Stimulated activated naive CD8-positive, alpha-beta T cell treated with anti-CD3 and anti-CD28 coated beads, Interleukin-15, Interleukin-2, amounts not matched to agents 100 ng/mL and 50 ng/mL, for 24 hours (primary cell): Measurements from ENCODE around the gene GPC6.
A peak's percentile ranks its signal among the peaks of the same experiment; 100 is the strongest.

Experiments used
- H3K27ac Mint-ChIP-seq: one replicate; pipeline ENCODE4 v1.8.0; 2021; ENCODE audit warnings: mild to moderate bottlenecking, mixed read lengths
- H3K27me3 Mint-ChIP-seq: one replicate; pipeline ENCODE4 v1.8.0; 2021; ENCODE audit warnings: mixed read lengths
- H3K36me3 Mint-ChIP-seq: one replicate; pipeline ENCODE4 v1.8.0; 2021; ENCODE audit warnings: low read depth, mixed read lengths
- H3K4me1 Mint-ChIP-seq: one replicate; pipeline ENCODE4 v1.8.0; 2021; ENCODE audit warnings: low read depth, mixed read lengths
- H3K4me3 Mint-ChIP-seq: one replicate; pipeline ENCODE4 v1.8.0; 2021; ENCODE audit warnings: mild to moderate bottlenecking, mixed read lengths
- H3K9me3 Mint-ChIP-seq: one replicate; pipeline ENCODE4 v1.8.0; 2021; ENCODE audit warnings: mixed read lengths

The GPC6 gene

DNA sequence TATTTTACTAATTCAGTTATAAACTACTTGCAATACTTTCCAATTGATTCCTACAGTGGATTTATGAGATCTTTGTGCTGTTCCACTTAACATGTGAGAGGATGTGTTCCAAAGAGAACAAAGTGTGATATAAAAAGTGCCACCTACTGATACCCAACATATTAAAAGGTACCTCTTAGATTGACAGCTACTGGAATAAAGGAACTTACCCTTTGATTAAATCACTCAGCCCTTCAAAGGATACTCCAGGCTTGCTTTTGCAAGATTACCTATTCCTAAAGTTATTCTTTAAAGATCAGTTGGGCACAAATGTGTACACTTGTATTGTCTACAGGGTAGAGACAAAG lies 1187.0 kb downstream of the GPC6 start:
- H3K27me3 Mint-ChIP-seq, result no peaks in the 10 kb centered on the region
- H3K4me3 Mint-ChIP-seq, result no peak overlapping the region
- H3K9me3 Mint-ChIP-seq, result peaks cover 9% of the 10 kb centered on the region
- H3K36me3 Mint-ChIP-seq, result peaks cover 14% of the 10 kb centered on the region
- no peak overlapping the region for H3K27ac Mint-ChIP-seq
- H3K4me1 Mint-ChIP-seq, result peaks cover 42% of the 10 kb centered on the region

DNA sequence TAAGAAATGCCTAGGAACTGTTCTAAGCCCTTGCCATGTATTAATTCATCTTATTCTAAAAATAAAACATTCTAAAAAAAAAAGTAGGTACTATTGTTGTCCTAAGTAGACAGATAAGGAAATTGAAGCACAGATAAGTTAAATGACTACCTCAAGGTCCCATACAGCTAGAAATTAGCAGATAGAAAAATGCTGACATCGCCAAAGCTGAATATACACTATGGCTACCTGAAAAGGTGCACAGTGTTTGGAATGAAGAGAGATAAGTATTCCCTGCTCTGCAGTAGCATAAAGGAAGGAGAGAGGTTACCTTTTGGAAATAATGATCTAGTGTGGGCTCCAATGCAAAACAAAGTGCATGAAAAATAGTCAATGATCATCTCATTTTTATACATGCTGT lies 1187.5 kb downstream of the GPC6 start:
- Mint-ChIP-seq H3K9me3 (peaks cover 9% of the 10 kb centered on the region), H3K27me3 (no peaks in the 10 kb centered on the region), H3K4me3 (no peak overlapping the region), H3K36me3 (peaks cover 14% of the 10 kb centered on the region), H3K4me1 (peaks cover 47% of the 10 kb centered on the region), H3K27ac (no peak overlapping the region)

DNA sequence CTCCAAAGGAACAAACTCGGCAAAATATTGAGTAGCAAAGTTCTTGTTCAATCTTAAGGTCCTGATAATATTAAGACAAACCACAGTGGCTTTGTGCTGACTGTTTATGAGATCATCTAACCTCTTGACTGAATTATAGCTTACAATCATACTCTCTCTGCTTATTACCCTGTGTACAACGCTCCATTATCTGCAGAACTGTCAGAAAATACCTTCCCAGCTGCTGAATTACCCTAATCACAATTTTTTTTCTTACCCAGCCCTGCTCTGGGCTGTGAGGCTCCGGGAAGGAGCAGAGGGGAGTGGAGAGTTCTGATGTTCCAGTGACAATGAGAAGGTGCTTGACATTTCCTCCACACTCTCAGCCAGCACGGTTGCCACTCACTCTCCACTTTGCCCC lies 1188.1 kb downstream of the GPC6 start:
- Mint-ChIP-seq H3K27me3 (no peaks in the 10 kb centered on the region), H3K4me3 (no peak overlapping the region), H3K4me1 (peaks cover 53% of the 10 kb centered on the region), H3K9me3 (peaks cover 9% of the 10 kb centered on the region), H3K27ac (no peak overlapping the region), H3K36me3 (peaks cover 14% of the 10 kb centered on the region)

DNA sequence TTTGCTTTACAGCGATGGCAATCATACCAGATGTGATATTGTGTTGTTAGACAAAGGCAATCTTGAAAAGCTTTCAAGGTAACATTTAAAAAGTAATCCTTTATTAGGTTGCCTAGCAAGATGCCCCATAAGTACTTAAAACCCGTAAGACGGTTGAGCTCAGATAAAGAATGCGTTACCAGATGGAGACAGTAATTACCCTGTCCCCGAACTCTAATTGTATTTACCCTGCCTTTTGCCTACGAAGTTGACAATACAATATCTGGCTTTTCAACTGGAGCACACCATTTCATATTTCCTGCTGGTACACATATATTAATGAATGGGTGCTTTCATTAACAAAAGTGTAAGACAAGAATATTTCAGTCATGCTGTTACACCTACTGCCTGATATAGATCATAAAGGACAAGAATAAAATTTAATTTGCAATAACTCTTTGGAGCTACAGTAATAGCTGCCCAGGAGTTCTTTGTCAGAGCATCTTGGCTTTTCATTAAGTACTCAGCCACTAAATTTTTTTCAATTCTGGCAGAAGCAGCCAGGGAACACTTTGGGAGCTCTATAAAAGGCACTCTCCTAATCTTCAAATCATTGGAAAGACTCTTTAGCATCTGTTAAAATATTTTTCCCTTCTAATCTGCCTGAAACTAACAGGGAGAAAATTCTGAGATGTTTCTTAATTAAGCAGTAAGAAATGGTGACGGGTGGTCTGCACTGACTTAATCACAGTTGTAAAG lies 1189.1 kb downstream of the GPC6 start:
- no peak overlapping the region for H3K4me3 Mint-ChIP-seq
- no peak overlapping the region for H3K27ac Mint-ChIP-seq
- H3K9me3 Mint-ChIP-seq, result peaks cover 9% of the 10 kb centered on the region
- H3K27me3 Mint-ChIP-seq, result no peaks in the 10 kb centered on the region
- H3K4me1 Mint-ChIP-seq, result peaks cover 63% of the 10 kb centered on the region
- H3K36me3 Mint-ChIP-seq, result peaks cover 14% of the 10 kb centered on the region

DNA sequence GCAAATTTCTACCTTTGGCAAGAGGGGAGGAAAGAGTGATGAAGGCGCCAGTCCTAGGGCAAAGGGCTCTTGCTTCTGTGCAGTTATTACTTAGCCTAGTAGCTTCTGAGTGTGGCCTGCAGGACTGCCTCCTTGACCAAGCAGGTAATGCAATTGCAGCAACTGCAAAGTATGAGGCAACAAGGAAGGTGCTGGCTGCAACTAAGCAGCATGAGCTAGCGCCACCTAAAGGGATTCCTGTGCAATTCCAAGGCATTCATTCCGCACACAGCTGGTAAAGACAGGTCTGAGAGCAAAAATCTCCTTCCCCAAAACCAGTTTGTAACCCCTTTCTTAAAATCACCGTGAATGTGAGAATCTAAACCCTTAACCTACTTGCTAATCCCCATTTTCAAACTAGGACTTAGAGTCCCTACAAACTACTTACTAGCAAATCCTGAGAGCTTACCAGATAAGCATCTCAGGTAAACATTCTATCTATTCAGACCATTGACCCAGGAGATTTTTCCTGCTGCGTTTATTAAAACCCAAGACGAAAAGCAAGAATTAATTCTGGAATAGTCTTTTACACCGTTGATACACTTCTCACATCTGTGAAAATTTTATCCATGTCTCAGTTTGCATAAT lies 1190.0 kb downstream of the GPC6 start:
- Mint-ChIP-seq H3K4me1 (peaks cover 69% of the 10 kb centered on the region), H3K4me3 (no peak overlapping the region), H3K9me3 (peaks cover 16% of the 10 kb centered on the region), H3K27ac (no peak overlapping the region), H3K36me3 (peaks cover 22% of the 10 kb centered on the region), H3K27me3 (no peaks in the 10 kb centered on the region)

DNA sequence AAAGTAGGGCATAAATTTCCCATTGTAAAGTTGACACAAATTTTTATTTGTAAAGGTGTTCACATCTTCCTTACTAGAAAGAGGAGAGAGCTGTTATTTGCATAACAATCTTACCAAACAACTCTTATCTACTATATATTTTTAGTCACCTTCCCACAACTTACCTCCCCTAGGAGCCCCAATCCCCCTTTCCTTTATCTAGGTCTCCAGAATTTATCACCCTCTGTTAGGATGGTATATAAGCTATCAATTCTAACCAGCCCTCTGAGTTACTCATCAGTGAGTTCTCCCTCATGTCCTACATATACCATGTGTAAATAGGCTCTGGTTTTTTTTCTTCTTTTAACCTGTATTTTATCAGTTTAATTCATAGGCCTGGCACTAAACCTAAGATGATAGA lies 1190.7 kb downstream of the GPC6 start:
- Mint-ChIP-seq H3K4me3 (no peak overlapping the region), H3K36me3 (peaks cover 24% of the 10 kb centered on the region), H3K4me1 (peaks cover 63% of the 10 kb centered on the region), H3K9me3 (peaks cover 17% of the 10 kb centered on the region), H3K27ac (peak overlapping the region; percentile 8), H3K27me3 (no peaks in the 10 kb centered on the region)

DNA sequence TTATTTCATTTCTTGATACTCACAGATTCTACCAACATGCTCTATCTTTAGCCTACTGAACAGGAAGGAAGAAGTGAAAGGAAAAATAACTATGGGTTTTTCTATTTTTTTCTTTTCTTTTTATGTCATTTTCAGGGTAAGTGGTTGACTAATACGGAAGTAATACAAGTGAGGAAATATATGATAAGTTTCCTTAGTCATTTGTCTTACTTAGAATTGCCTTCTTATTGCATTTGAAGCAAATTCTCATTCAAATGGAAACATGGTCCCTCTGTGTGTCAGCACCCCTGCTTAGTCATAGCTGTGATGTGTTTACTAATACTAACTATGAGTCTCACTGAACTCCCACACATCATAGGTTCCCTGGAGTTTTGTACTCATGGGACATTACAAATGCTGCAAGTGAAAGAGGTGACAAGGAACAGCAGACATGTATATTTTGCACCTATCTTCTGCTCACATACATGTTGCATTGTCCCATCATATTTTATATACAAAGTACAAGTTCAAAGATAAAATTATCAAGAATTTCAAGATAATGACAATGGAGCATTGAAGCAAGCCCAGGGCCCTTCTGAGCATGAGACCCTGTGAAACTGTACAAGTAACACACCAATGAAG lies 1192.8 kb downstream of the GPC6 start:
- Mint-ChIP-seq H3K9me3 (peaks cover 17% of the 10 kb centered on the region), H3K27me3 (no peaks in the 10 kb centered on the region), H3K36me3 (peaks cover 24% of the 10 kb centered on the region), H3K27ac (peak overlapping the region; percentile 69), H3K4me3 (peak overlapping the region; percentile 79), H3K4me1 (peaks cover 51% of the 10 kb centered on the region)

DNA sequence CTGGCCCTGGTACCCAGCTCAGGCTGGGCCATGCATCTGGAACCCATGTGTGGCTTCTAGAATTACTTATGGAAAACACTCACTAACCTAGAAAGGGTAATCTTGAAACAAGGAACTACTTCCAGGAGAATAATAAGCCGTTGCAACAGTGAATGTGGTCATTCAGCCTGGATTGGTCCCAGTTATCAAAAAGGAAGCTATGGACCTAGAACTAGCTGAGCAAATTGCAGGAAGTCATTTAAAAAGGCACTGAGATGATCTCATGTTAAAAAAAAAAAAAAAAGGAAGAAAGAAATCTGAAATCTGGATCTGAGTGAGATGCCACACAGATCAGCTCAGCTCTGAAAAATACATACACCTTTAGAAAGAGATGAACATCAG lies 1193.3 kb downstream of the GPC6 start:
- Mint-ChIP-seq H3K27ac (peak overlapping the region; percentile 69), H3K9me3 (peaks cover 17% of the 10 kb centered on the region), H3K4me3 (no peak overlapping the region)

DNA sequence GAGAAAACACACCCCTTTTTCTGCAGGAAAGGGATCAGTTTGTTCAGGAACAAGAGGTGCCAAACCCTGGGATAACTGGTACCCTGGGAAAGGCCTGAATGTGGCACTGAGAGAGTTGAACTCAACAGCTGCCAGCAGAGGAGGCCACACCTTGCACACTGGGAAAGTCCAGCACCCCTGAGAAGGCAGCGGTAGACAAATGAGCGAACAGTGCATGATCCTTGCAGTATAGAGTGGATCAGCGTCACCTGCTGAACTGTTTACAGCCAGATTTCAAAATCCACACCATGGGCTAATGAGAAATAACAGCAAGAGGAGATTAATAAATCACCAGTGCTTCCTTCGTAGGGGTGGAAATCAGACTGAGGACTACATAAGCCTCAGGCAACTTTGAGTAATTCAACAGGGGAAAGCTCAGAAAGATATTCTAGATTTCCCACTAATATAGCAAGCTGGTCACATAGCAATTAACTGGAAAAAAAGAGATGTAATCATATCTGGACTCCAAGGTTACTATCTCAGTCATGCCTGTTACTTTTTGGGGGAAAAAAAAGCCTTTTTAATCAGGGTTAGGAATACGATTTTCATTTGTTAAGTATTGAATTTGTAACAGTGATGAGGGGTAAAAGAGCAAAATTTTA lies 1200.8 kb downstream of the GPC6 start:
- H3K27ac Mint-ChIP-seq, result no peak overlapping the region
- H3K9me3 Mint-ChIP-seq, result peaks cover 4% of the 10 kb centered on the region
- no peaks in the 10 kb centered on the region for H3K36me3 Mint-ChIP-seq
- H3K4me1 Mint-ChIP-seq, result peaks cover 20% of the 10 kb centered on the region
- H3K27me3 Mint-ChIP-seq, result no peaks in the 10 kb centered on the region
- no peak overlapping the region for H3K4me3 Mint-ChIP-seq

More for the DNA sequence above, 1193.3 kb downstream of the GPC6 start:
- H3K27me3 Mint-ChIP-seq, result no peaks in the 10 kb centered on the region
- peaks cover 24% of the 10 kb centered on the region for H3K36me3 Mint-ChIP-seq
- peaks cover 51% of the 10 kb centered on the region for H3K4me1 Mint-ChIP-seq

DNA sequence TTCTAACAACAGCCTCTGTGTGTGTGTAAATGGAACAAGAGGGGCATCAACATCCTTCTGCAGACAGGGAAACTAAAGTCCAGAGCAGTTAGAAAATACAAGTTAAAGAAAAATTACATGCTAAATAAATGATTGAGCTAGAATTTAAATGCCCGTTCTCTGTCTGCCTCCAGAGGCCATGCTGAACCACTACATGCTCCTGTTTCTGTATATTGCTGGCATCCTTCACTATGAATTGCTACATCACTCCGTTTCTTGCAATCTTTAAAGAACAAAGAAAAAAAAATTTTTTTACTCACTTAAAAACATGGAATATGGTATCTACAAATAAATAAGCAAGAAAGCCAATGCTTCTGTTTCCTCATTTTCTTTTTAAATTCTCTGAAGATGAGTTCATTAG lies 1205.0 kb downstream of the GPC6 start:
- H3K36me3 Mint-ChIP-seq, result no peaks in the 10 kb centered on the region
- H3K27me3 Mint-ChIP-seq, result no peaks in the 10 kb centered on the region
- H3K4me3 Mint-ChIP-seq, result no peak overlapping the region
- H3K27ac Mint-ChIP-seq, result peak overlapping the region; percentile 39
- H3K9me3 Mint-ChIP-seq, result peaks cover 4% of the 10 kb centered on the region
- peaks cover 41% of the 10 kb centered on the region for H3K4me1 Mint-ChIP-seq

DNA sequence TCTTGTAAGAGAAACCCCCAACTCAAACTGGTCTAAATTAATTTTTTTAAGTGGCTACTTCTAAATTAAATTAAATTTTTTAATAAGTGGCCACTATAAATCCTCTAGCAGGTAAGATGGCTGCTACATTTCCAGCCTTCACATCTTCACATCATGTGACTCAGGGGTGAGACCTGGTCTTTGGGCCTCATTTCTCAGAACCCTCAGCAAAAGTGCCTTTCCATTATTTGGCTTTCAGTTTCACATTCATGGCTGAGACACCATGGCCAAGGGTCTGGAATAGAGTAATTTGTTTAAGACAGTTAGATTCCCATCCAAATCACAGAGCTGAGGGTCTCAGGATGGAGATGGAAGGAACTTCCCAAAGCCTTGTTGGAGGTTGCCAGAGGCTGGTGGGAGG lies 1205.4 kb downstream of the GPC6 start:
- H3K9me3 Mint-ChIP-seq, result peaks cover 4% of the 10 kb centered on the region
- no peaks in the 10 kb centered on the region for H3K27me3 Mint-ChIP-seq
- H3K4me1 Mint-ChIP-seq, result peaks cover 41% of the 10 kb centered on the region
- H3K4me3 Mint-ChIP-seq, result no peak overlapping the region
- H3K27ac Mint-ChIP-seq, result peak overlapping the region; percentile 90
- no peaks in the 10 kb centered on the region for H3K36me3 Mint-ChIP-seq

DNA sequence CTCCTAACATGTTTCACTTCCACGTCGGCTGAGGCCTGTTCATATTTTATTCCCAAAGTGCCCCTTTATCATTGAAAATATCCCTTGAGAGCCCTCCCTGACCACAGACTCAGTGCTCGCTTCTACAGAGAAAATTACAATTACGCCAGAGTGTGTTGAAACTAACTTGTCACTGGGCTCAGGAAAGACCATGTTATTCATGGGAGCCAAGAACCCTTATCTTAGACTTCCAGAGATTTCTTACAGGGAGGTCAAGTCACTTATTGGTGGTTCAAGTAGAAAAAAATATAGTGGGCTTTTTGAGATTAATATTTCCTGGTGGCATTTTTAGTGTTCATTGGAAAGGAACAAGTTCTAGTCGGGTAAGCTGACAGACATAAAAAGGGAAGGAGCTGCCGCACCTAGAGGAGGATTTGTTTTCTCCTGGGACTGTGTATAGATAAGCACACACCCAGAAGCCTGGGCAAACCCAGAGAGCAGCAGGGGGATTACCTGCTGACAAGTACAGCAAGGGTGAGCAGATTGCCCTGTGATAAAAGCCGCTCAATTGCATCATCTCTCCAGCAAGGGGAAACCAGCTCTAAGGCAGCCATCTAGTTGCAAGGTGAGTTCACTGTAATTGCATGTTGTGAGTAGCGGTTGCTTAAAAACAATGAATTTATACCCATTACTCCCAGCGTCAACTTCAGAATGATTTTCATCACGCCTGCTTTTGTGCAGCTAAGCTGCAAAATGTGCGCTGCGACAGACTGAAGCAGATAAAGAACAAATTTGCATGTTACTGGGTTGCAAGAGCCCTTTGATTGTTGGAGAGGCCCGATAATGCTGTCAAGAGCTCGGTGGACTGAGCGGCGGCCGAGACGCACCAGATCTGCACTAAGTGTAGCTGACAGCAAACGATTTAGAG lies 1206.7 kb downstream of the GPC6 start:
- no peak overlapping the region for H3K4me3 Mint-ChIP-seq
- H3K27ac Mint-ChIP-seq, result peak overlapping the region; percentile 90
- H3K4me1 Mint-ChIP-seq, result peaks cover 41% of the 10 kb centered on the region
- H3K36me3 Mint-ChIP-seq, result no peaks in the 10 kb centered on the region
- H3K9me3 Mint-ChIP-seq, result peaks cover 4% of the 10 kb centered on the region
- H3K27me3 Mint-ChIP-seq, result no peaks in the 10 kb centered on the region

DNA sequence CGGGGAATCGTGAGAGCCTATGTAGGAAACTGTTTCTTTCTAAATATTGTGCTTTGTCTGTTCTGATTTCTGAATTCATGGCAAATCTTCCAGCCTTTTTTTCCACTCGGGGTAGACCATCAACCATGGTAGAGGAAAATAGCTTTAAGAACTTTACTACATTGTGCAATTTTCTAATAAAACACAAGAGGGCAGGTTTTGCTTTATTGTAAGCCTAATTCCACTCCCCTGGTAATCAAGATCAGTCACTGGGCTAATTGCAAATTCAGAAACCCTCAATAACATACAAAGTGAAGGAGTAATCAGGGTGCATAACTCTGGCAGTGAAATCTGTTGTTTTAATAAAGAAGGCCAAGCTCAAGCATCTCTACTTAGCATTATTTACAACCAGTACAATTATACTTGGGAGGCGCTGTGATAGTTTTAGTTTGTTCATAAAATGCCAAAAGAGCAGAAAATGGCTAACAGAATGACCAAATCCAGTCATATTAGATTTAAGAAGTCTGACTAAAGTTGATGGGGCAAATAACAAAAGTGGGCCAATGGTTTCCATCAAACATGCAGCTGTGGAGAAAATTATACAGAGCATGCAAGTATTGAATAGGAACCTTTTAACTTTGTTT lies 1209.1 kb downstream of the GPC6 start:
- peaks cover 41% of the 10 kb centered on the region for H3K4me1 Mint-ChIP-seq
- no peak overlapping the region for H3K27ac Mint-ChIP-seq
- H3K27me3 Mint-ChIP-seq, result no peaks in the 10 kb centered on the region
- H3K36me3 Mint-ChIP-seq, result no peaks in the 10 kb centered on the region
- peaks cover 4% of the 10 kb centered on the region for H3K9me3 Mint-ChIP-seq
- no peak overlapping the region for H3K4me3 Mint-ChIP-seq

DNA sequence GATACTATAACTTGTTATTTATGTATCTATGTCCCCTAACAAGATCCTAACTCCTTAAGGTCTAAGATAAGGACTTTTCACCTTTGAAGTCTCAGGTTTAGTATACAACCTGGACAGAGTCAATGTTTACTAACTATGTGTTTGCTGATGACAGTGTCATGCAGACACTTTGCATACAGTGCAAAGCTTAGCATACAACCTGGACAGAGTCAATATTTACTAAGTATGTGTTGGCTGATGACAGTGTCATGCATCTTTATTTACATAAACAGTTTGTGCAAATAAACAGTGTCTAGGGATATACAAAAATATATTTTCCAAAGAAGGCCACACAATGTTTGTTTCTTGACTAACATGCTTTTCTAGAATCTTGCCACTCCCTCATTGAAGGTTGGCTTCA lies 1218.2 kb downstream of the GPC6 start:
- no peaks in the 10 kb centered on the region for H3K4me1 Mint-ChIP-seq
- no peaks in the 10 kb centered on the region for H3K9me3 Mint-ChIP-seq
- no peak overlapping the region for H3K4me3 Mint-ChIP-seq
- H3K27ac Mint-ChIP-seq, result no peak overlapping the region
- no peaks in the 10 kb centered on the region for H3K27me3 Mint-ChIP-seq
- no peaks in the 10 kb centered on the region for H3K36me3 Mint-ChIP-seq
